Type B pancreatic cell (in vitro differentiated cells): ENCODE data around the gene RXRG. TPM values are rescaled to one million over a fixed set of nuclear protein-coding genes. Genes with fewer than 3 reads are reported as not detected.

ENCODE experiments used
- DNase-seq: peaks from one replicate; pipeline ENCODE4 v3.0.0; 2021; ENCODE audit warnings: mixed read lengths; ENCODE audit not compliant: unreplicated experiment; ENCODE audit errors: extremely low spot score
- H3K27ac Mint-ChIP-seq: 2 replicates; pipeline ENCODE4 v1.8.0; 2021; ENCODE audit warnings: mild to moderate bottlenecking, mixed read lengths
- H3K27me3 Mint-ChIP-seq: 2 replicates; pipeline ENCODE4 v1.8.0; 2021; ENCODE audit warnings: mixed read lengths
- H3K36me3 Mint-ChIP-seq: 2 replicates; pipeline ENCODE4 v1.8.0; 2021; ENCODE audit warnings: mixed read lengths
- H3K4me1 Mint-ChIP-seq: one replicate; pipeline ENCODE4 v1.8.0; 2021; ENCODE audit warnings: mixed read lengths; ENCODE audit not compliant: unreplicated experiment
- H3K4me3 Mint-ChIP-seq: 2 replicates; pipeline ENCODE4 v1.8.0; 2021; ENCODE audit warnings: mild to moderate bottlenecking, mixed read lengths
- H3K9me3 Mint-ChIP-seq: 2 replicates; pipeline ENCODE4 v1.8.0; 2021; ENCODE audit warnings: mixed read lengths
- CTCF ChIP-seq: fragments of 200-600 bp; sonication (generic); conservative IDR thresholded peaks from 2 replicates; pipeline ENCODE4 v1.5.0; 2021; ENCODE audit warnings: antibody characterized with exemption, mild to moderate bottlenecking
- total RNA-seq: library from RNA; stranded (reverse); gene quantifications from 2 replicates; pipeline ENCODE4 v1.2.1, GENCODE V29; 2021; ENCODE audit warnings: low replicate concordance

Gene RXRG
- total RNA-seq, 1 donor from 2014 or later, result 5.8 TPM

GRCh38 chr1:165411396-165411795, 33.5 kb downstream of the RXRG start:
- H3K27me3 Mint-ChIP-seq, result peaks cover 40% of the 10 kb centered on the region
- no peaks in the 10 kb centered on the region for H3K9me3 Mint-ChIP-seq
- no peak for DNase-seq
- H3K27ac Mint-ChIP-seq, result no peak overlapping the region
- H3K4me1 Mint-ChIP-seq, result no peaks in the 10 kb centered on the region
- no peak overlapping the region for H3K4me3 Mint-ChIP-seq
- no peaks in the 10 kb centered on the region for H3K36me3 Mint-ChIP-seq
- TF ChIP-seq CTCF, result no peak

- Mint-ChIP-seq H3K27ac (no peak overlapping the region), H3K36me3 (no peaks in the 10 kb centered on the region), H3K4me3 (no peak overlapping the region), H3K9me3 (no peaks in the 10 kb centered on the region), H3K27me3 (peaks cover 27% of the 10 kb centered on the region), H3K4me1 (no peaks in the 10 kb centered on the region)
- no peak for TF ChIP-seq CTCF
- DNase-seq, result no peak
Measured at GRCh38 chr1:165409657-165410358, 35.1 kb downstream of the RXRG start.

GRCh38 chr1:165408518-165408917, 36.4 kb downstream of the RXRG start:
- Mint-ChIP-seq H3K4me1 (no peaks in the 10 kb centered on the region), H3K9me3 (no peaks in the 10 kb centered on the region), H3K36me3 (no peaks in the 10 kb centered on the region), H3K27ac (no peak overlapping the region), H3K27me3 (peaks cover 27% of the 10 kb centered on the region), H3K4me3 (no peak overlapping the region)
- peak; percentile 70 for TF ChIP-seq CTCF
- DNase-seq, result no peak

- H3K27me3 Mint-ChIP-seq, result peaks cover 24% of the 10 kb centered on the region
- no peak for DNase-seq
- H3K9me3 Mint-ChIP-seq, result no peaks in the 10 kb centered on the region
- no peak overlapping the region for H3K27ac Mint-ChIP-seq
- no peak overlapping the region for H3K4me3 Mint-ChIP-seq
- no peak for TF ChIP-seq CTCF
- no peaks in the 10 kb centered on the region for H3K4me1 Mint-ChIP-seq
- no peaks in the 10 kb centered on the region for H3K36me3 Mint-ChIP-seq
Measured at GRCh38 chr1:165407398-165407797, 37.5 kb downstream of the RXRG start.

- DNase-seq, result no peak
- peak; percentile 86 for TF ChIP-seq CTCF
Measured at GRCh38 chr1:165403835-165404482, 41.0 kb downstream of the RXRG start.

More at GRCh38 chr1:165403835-165404482, 41.0 kb downstream of the RXRG start:
- Mint-ChIP-seq H3K4me3 (no peak overlapping the region), H3K9me3 (no peaks in the 10 kb centered on the region), H3K36me3 (no peaks in the 10 kb centered on the region), H3K27ac (no peak overlapping the region), H3K4me1 (no peaks in the 10 kb centered on the region), H3K27me3 (peaks cover 16% of the 10 kb centered on the region)
